ENCODE data around the gene CFAP251. TPM values are rescaled to one million over a fixed set of nuclear protein-coding genes. Genes with fewer than 3 reads are reported as not detected.

CFAP251 gene
- total and polyA plus RNA-seq, 10 of the 15 experiments (the other 5 are each of a cell fraction or from before 2014, with no cell fraction given) = 0.10 to 0.97 (median 0.64) TPM

GRCh38 chr12:122046145-122046544 lies 127.8 kb downstream of the CFAP251 start:
- WGBS (ENCODE audit: insufficient coverage, insufficient replicate concordance, low lambda C conversion rate, missing lambda C conversion rate) = 89% methylated on average over 7 of the region's 7 CpGs
- Histone ChIP-seq H3K4me1 (ENCODE audit: control insufficient read depth, insufficient read depth, low read length) (no peaks in the 10 kb centered on the region), H2AFZ (ENCODE audit: control insufficient read depth, low read depth, low read length) (no peak overlapping the region), H3K27ac (ENCODE audit: control insufficient read depth, insufficient read depth) (no peak overlapping the region), H3K9me3 (replicated peaks; ENCODE audit: control insufficient read depth, insufficient read depth, low read length) (no peaks in the 10 kb centered on the region), H3K4me3 (no peak overlapping the region), H3K4me2 (ENCODE audit: control insufficient read depth, insufficient read depth) (no peak overlapping the region), H3K9ac (ENCODE audit: control insufficient read depth, insufficient read depth, low read length) (no peak overlapping the region), H3K36me3 (ENCODE audit: control insufficient read depth in 2 of 2, insufficient read depth in 2 of 2, low read length in 1 of 2) (no peaks in the 10 kb centered on the region), H4K20me1 (ENCODE audit: control insufficient read depth, insufficient read depth) (no peaks in the 10 kb centered on the region), H3K27me3 (replicated peaks in 1 of 2; ENCODE audit: control insufficient read depth in 2 of 2, insufficient read depth in 2 of 2, low read length in 1 of 2) (no peaks in the 10 kb centered on the region; a peak in 1 of 4 replicates), H3K79me2 (ENCODE audit: control insufficient read depth, insufficient read depth, low read length) (no peaks in the 10 kb centered on the region)
- ChIA-PET RAD21 (ENCODE audit: unreplicated experiment) (no interaction called here), CTCF (interaction anchor here (0.7 to 1.0 kb wide), 2 partner anchors 77 to 1593 kb away, joined by 3 to 8 read pairs; no protein-coding TSS in a partner anchor), POLR2A (no interaction called here), SMC1A (ENCODE audit: uncharacterized antibody, unreplicated experiment) (no interaction called here)
- TF ChIP-seq, protein P1, sequence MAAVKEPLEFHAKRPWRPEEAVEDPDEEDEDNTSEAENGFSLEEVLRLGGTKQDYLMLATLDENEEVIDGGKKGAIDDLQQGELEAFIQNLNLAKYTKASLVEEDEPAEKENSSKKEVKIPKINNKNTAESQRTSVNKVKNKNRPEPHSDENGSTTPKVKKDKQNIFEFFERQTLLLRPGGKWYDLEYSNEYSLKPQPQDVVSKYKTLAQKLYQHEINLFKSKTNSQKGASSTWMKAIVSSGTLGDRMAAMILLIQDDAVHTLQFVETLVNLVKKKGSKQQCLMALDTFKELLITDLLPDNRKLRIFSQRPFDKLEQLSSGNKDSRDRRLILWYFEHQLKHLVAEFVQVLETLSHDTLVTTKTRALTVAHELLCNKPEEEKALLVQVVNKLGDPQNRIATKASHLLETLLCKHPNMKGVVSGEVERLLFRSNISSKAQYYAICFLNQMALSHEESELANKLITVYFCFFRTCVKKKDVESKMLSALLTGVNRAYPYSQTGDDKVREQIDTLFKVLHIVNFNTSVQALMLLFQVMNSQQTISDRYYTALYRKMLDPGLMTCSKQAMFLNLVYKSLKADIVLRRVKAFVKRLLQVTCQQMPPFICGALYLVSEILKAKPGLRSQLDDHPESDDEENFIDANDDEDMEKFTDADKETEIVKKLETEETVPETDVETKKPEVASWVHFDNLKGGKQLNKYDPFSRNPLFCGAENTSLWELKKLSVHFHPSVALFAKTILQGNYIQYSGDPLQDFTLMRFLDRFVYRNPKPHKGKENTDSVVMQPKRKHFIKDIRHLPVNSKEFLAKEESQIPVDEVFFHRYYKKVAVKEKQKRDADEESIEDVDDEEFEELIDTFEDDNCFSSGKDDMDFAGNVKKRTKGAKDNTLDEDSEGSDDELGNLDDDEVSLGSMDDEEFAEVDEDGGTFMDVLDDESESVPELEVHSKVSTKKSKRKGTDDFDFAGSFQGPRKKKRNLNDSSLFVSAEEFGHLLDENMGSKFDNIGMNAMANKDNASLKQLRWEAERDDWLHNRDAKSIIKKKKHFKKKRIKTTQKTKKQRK (IDR thresholded peaks at IDR 0.05; ENCODE audit: low read depth, low read length) = no peak
- no peak for TF ChIP-seq TAF1 (IDR thresholded peaks at IDR 0.05; ENCODE audit: borderline replicate concordance, low read depth, low read length)
- TF ChIP-seq NFIC (IDR thresholded peaks at IDR 0.05; ENCODE audit: low read depth, low read length) = no peak
- TF ChIP-seq NFXL1 (IDR thresholded peaks at IDR 0.05; ENCODE audit: borderline replicate concordance) = no peak
- TF ChIP-seq ZNF274 (IDR thresholded peaks at IDR 0.05; ENCODE audit: insufficient read depth, insufficient read length) = no peak
- no peak for TF ChIP-seq SPI1 (IDR thresholded peaks at IDR 0.05; ENCODE audit: borderline replicate concordance, insufficient read depth, low read depth, low read length)
- TF ChIP-seq EZH2 (IDR thresholded peaks at IDR 0.05; ENCODE audit: borderline replicate concordance, control insufficient read depth, low read depth, low read length) = no peak
- TF ChIP-seq NBN (IDR thresholded peaks at IDR 0.05) = no peak
- no peak for TF ChIP-seq SMARCA5 (IDR thresholded peaks at IDR 0.05)
- no peak for TF ChIP-seq E4F1 (IDR thresholded peaks at IDR 0.05; ENCODE audit: borderline replicate concordance, partially characterized antibody)
- no peak for TF ChIP-seq CBX5 (IDR thresholded peaks at IDR 0.05; ENCODE audit: low read depth)
- TF ChIP-seq, protein P2, sequence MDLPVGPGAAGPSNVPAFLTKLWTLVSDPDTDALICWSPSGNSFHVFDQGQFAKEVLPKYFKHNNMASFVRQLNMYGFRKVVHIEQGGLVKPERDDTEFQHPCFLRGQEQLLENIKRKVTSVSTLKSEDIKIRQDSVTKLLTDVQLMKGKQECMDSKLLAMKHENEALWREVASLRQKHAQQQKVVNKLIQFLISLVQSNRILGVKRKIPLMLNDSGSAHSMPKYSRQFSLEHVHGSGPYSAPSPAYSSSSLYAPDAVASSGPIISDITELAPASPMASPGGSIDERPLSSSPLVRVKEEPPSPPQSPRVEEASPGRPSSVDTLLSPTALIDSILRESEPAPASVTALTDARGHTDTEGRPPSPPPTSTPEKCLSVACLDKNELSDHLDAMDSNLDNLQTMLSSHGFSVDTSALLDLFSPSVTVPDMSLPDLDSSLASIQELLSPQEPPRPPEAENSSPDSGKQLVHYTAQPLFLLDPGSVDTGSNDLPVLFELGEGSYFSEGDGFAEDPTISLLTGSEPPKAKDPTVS (IDR thresholded peaks at IDR 0.05; ENCODE audit: low read depth, low read length) = no peak
- TF ChIP-seq POU2F2 (IDR thresholded peaks at IDR 0.05; ENCODE audit: borderline replicate concordance, low read depth, low read length) = no peak
- ATAC-seq (no peak), DNase-seq (ENCODE audit: low read depth, low spot score) (no peak), FAIRE-seq (no peak)
- intact Hi-C loops (cut with micrococcal nuclease; ENCODE audit: unreplicated experiment) (no loop called here), in situ Hi-C loops (cut with MboI) (no loop called here)
- no TSS peak for BruUV-seq (replicated peaks)

Measured in GM12878 (cell line).